Neural cell (in vitro differentiated cells): Measurements from ENCODE around the gene ZNF805. TPM values are rescaled to one million over a fixed set of nuclear protein-coding genes. Genes with fewer than 3 reads are reported as not detected.

Experiments
- H2AFZ ChIP-seq: fragments of 200-600, 300-800 bp; sonication (generic), shearing (Covaris generic); 2 replicates; pipeline ENCODE4 v1.6.0; 2014; ENCODE audit warnings: low read depth, mild to moderate bottlenecking, antibody characterized with exemption, low read length, moderate library complexity
- H3F3A ChIP-seq: fragments of 200-600 bp; shearing (Covaris generic); 2 replicates; pipeline ENCODE4 v1.6.1; 2016; ENCODE audit warnings: mild to moderate bottlenecking, moderate library complexity, mixed read lengths, antibody characterized with exemption, low read length; ENCODE audit not compliant: insufficient read depth, poor library complexity, severe bottlenecking
- H3K27ac ChIP-seq: fragments of 200-600, 300-800 bp; sonication (generic), shearing (Covaris generic); 2 replicates; pipeline ENCODE4 v1.5.1; 2014; ENCODE audit warnings: mild to moderate bottlenecking, low read length, moderate library complexity
- H3K27me3 ChIP-seq: fragments of 300-800, 200-600 bp; sonication (generic), shearing (Covaris generic); 2 replicates; pipeline ENCODE4 v1.6.0; 2014; ENCODE audit warnings: mild to moderate bottlenecking, low read depth, low read length, moderate library complexity; ENCODE audit not compliant: insufficient read depth
- H3K36me3 ChIP-seq: fragments of 300-800, 200-600 bp; sonication (generic), shearing (Covaris generic); 2 replicates; pipeline ENCODE4 v1.5.1; 2014; ENCODE audit warnings: mild to moderate bottlenecking, antibody characterized with exemption, low read length, moderate library complexity; ENCODE audit not compliant: insufficient read depth
- H3K4me2 ChIP-seq: fragments of 300-800, 200-600 bp; sonication (generic), shearing (Covaris generic); 2 replicates; pipeline ENCODE4 v1.6.0; 2014; ENCODE audit warnings: mild to moderate bottlenecking, low read length
- H3K4me3 ChIP-seq: fragments of 300-800, 200-600 bp; sonication (generic), shearing (Covaris generic); 2 replicates; pipeline ENCODE4 v1.5.1; 2014; ENCODE audit warnings: mild to moderate bottlenecking, low read length, moderate library complexity
- H3K79me2 ChIP-seq: fragments of 200-600 bp; shearing (Covaris generic); replicated peaks from 2 replicates; pipeline ENCODE4 v1.6.0; 2014; ENCODE audit warnings: mild to moderate bottlenecking, low read length, moderate library complexity; ENCODE audit not compliant: insufficient read depth
- H3K9ac ChIP-seq: fragments of 300-800, 200-600 bp; sonication (generic), shearing (Covaris generic); 2 replicates; pipeline ENCODE4 v1.6.1; 2016; ENCODE audit warnings: mild to moderate bottlenecking, low read length, mixed read lengths
- H3K9me2 ChIP-seq: fragments of 200-600 bp; shearing (Covaris generic); 2 replicates; pipeline ENCODE4 v1.6.1; 2016; ENCODE audit warnings: mild to moderate bottlenecking, low read length, mixed read lengths; ENCODE audit not compliant: insufficient read depth
- H3K9me3 ChIP-seq: fragments of 200-600, 300-800 bp; sonication (generic), shearing (Covaris generic); 2 replicates; pipeline ENCODE4 v1.6.1; 2016; ENCODE audit warnings: mild to moderate bottlenecking, mixed run types, low read length, moderate library complexity, mixed read lengths
- H4K20me1 ChIP-seq: fragments of 200-600 bp; shearing (Covaris generic); 2 replicates; pipeline ENCODE4 v1.6.1; 2016; ENCODE audit warnings: mild to moderate bottlenecking, mixed run types; ENCODE audit not compliant: insufficient read depth
- CTCF ChIP-seq: fragments of 450-650 bp; IDR thresholded peaks from 2 replicates; pipeline ENCODE4 v1.5.1; 2014; ENCODE audit warnings: antibody characterized with exemption, mild to moderate bottlenecking, moderate library complexity; ENCODE audit not compliant: poor library complexity, severe bottlenecking
- EP300 ChIP-seq: fragments of 450-650 bp; conservative IDR thresholded peaks from 2 replicates; pipeline ENCODE4 v1.6.1; 2014; ENCODE audit warnings: antibody characterized with exemption, mild to moderate bottlenecking, moderate library complexity; ENCODE audit not compliant: poor library complexity, severe bottlenecking
- EZH2 ChIP-seq: fragments of 200-600, 300-800 bp; shearing (Covaris generic), sonication (generic); IDR thresholded peaks from 2 replicates; pipeline ENCODE4 v1.6.1; 2014; ENCODE audit warnings: antibody characterized with exemption, low read length, borderline replicate concordance, mild to moderate bottlenecking; ENCODE audit not compliant: insufficient read depth, poor library complexity, severe bottlenecking
- MXI1 ChIP-seq: fragments of 450-650 bp; conservative IDR thresholded peaks from 2 replicates; pipeline ENCODE4 v1.6.1; 2014; ENCODE audit warnings: antibody characterized with exemption, mild to moderate bottlenecking; ENCODE audit not compliant: poor library complexity, severe bottlenecking
- POLR2AphosphoS5 ChIP-seq: IDR thresholded peaks from 2 replicates; pipeline ENCODE4 v1.6.1; 2012
- RAD21 ChIP-seq: fragments of 450-650 bp; conservative IDR thresholded peaks from 2 replicates; pipeline ENCODE4 v1.6.1; 2014; ENCODE audit warnings: antibody characterized with exemption, mild to moderate bottlenecking, moderate library complexity
- SMC3 ChIP-seq: fragments of 450-650 bp; conservative IDR thresholded peaks from 2 replicates; pipeline ENCODE4 v1.6.1; 2014; ENCODE audit warnings: antibody characterized with exemption, mild to moderate bottlenecking, moderate library complexity; ENCODE audit not compliant: poor library complexity
- TAF1 ChIP-seq: IDR thresholded peaks from 2 replicates; pipeline ENCODE4 v1.6.1; 2012; ENCODE audit warnings: low read depth
- polyA plus RNA-seq: library from polyadenylated mRNA; depleted of rRNA; stranded (reverse); fragments of >200 nt; gene quantifications from 2 replicates; pipeline ENCODE4 v1.2.3, GENCODE V29; 2014
- TF ChIP-seq, protein P1 (sequence below): IDR thresholded peaks from 2 replicates; pipeline ENCODE4 v1.6.1; 2012; ENCODE audit warnings: borderline replicate concordance

Gene ZNF805
- polyA plus RNA-seq, 1 donor from 2014 or later, result 4.9 TPM

GRCh38 chr19:57271280-57271679 lies 30.8 kb downstream of the ZNF805 start:
- H3K4me2 ChIP-seq, result no peak overlapping the region
- no peaks in the 10 kb centered on the region for H3K36me3 ChIP-seq
- H2AFZ ChIP-seq, result no peak overlapping the region
- no peak overlapping the region for H3K4me3 ChIP-seq
- H4K20me1 ChIP-seq, result no peaks in the 10 kb centered on the region
- no peaks in the 10 kb centered on the region for H3F3A ChIP-seq
- H3K9ac ChIP-seq, result no peak overlapping the region
- no peaks in the 10 kb centered on the region for H3K9me2 ChIP-seq
- no peaks in the 10 kb centered on the region for H3K79me2 ChIP-seq
- H3K27me3 ChIP-seq, result no peaks in the 10 kb centered on the region
- no peaks in the 10 kb centered on the region for H3K9me3 ChIP-seq
- H3K27ac ChIP-seq, result no peak overlapping the region
- no peak for TF ChIP-seq EZH2
- TF ChIP-seq RAD21, result no peak
- TF ChIP-seq EP300, result no peak
- no peak for TF ChIP-seq MXI1
- no peak for TF ChIP-seq POLR2AphosphoS5
- TF ChIP-seq TAF1, result no peak
- no peak for TF ChIP-seq SMC3
- TF ChIP-seq, protein P1, sequence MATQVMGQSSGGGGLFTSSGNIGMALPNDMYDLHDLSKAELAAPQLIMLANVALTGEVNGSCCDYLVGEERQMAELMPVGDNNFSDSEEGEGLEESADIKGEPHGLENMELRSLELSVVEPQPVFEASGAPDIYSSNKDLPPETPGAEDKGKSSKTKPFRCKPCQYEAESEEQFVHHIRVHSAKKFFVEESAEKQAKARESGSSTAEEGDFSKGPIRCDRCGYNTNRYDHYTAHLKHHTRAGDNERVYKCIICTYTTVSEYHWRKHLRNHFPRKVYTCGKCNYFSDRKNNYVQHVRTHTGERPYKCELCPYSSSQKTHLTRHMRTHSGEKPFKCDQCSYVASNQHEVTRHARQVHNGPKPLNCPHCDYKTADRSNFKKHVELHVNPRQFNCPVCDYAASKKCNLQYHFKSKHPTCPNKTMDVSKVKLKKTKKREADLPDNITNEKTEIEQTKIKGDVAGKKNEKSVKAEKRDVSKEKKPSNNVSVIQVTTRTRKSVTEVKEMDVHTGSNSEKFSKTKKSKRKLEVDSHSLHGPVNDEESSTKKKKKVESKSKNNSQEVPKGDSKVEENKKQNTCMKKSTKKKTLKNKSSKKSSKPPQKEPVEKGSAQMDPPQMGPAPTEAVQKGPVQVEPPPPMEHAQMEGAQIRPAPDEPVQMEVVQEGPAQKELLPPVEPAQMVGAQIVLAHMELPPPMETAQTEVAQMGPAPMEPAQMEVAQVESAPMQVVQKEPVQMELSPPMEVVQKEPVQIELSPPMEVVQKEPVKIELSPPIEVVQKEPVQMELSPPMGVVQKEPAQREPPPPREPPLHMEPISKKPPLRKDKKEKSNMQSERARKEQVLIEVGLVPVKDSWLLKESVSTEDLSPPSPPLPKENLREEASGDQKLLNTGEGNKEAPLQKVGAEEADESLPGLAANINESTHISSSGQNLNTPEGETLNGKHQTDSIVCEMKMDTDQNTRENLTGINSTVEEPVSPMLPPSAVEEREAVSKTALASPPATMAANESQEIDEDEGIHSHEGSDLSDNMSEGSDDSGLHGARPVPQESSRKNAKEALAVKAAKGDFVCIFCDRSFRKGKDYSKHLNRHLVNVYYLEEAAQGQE, result no peak
- TF ChIP-seq CTCF, result no peak

GRCh38 chr19:57273014-57273413 lies 32.6 kb downstream of the ZNF805 start:
- Histone ChIP-seq H3K36me3 (no peaks in the 10 kb centered on the region), H3K27me3 (no peaks in the 10 kb centered on the region), H3K4me3 (no peak overlapping the region), H3K9ac (no peak overlapping the region), H3K79me2 (no peaks in the 10 kb centered on the region), H2AFZ (no peak overlapping the region), H3K27ac (no peak overlapping the region), H3K9me2 (no peaks in the 10 kb centered on the region), H3K4me2 (no peak overlapping the region), H3K9me3 (no peaks in the 10 kb centered on the region), H3F3A (no peaks in the 10 kb centered on the region), H4K20me1 (no peaks in the 10 kb centered on the region)
- TF ChIP-seq EP300 (no peak), SMC3 (no peak), RAD21 (no peak), TAF1 (no peak), POLR2AphosphoS5 (no peak), MXI1 (no peak), CTCF (no peak), EZH2 (no peak)
- TF ChIP-seq, protein P1, result no peak
